ENCODE results near the gene CEACAM18. TPM values are rescaled to one million over a fixed set of nuclear protein-coding genes. Genes with fewer than 3 reads are reported as not detected.

CEACAM18 gene
- total RNA-seq, 1 donor from 2014 or later: not detected

GRCh38 chr19:51477344-51477743, 995 bp upstream of the CEACAM18 start:
- Mint-ChIP-seq H3K27ac (no peak overlapping the region), H3K36me3 (peaks cover 2% of the 10 kb centered on the region)
- TF ChIP-seq CTCF (IDR thresholded peaks at IDR 0.05; ENCODE audit: unreplicated experiment): no peak

GRCh38 chr19:51479531-51480331, 1.4 kb downstream of the CEACAM18 start:
- Mint-ChIP-seq H3K27me3 (ENCODE audit: low read depth) (no peaks in the 10 kb centered on the region), H3K36me3 (peaks cover 2% of the 10 kb centered on the region), H3K4me3 (no peak overlapping the region), H3K9me3 (peaks cover 52% of the 10 kb centered on the region), H3K27ac (no peak overlapping the region), H3K4me1 (no peaks in the 10 kb centered on the region)
- no peak for TF ChIP-seq CTCF (IDR thresholded peaks at IDR 0.05; ENCODE audit: unreplicated experiment)
- DNase-seq (ENCODE audit: low spot score in 2 of 2, unreplicated experiment in 2 of 2): no peak

More at GRCh38 chr19:51477344-51477743, 995 bp upstream of the CEACAM18 start:
- no peak overlapping the region for H3K4me3 Mint-ChIP-seq
- DNase-seq (ENCODE audit: low spot score in 2 of 2, unreplicated experiment in 2 of 2): no peak
- peaks cover 1% of the 10 kb centered on the region for H3K27me3 Mint-ChIP-seq (ENCODE audit: low read depth)
- H3K9me3 Mint-ChIP-seq: peaks cover 39% of the 10 kb centered on the region
- no peaks in the 10 kb centered on the region for H3K4me1 Mint-ChIP-seq

GRCh38 chr19:51480590-51480989, 2.3 kb downstream of the CEACAM18 start:
- H3K9me3 Mint-ChIP-seq: peaks cover 60% of the 10 kb centered on the region

GRCh38 chr19:51485960-51486660, 7.8 kb downstream of the CEACAM18 start:
- H3K27me3 Mint-ChIP-seq (ENCODE audit: low read depth): no peaks in the 10 kb centered on the region
- H3K36me3 Mint-ChIP-seq: no peaks in the 10 kb centered on the region
- peaks cover 53% of the 10 kb centered on the region for H3K9me3 Mint-ChIP-seq
- no peak overlapping the region for H3K27ac Mint-ChIP-seq
- DNase-seq (ENCODE audit: low spot score in 2 of 2, unreplicated experiment in 2 of 2): no peak
- H3K4me1 Mint-ChIP-seq: no peaks in the 10 kb centered on the region
- TF ChIP-seq CTCF (IDR thresholded peaks at IDR 0.05; ENCODE audit: unreplicated experiment): no peak
- no peak overlapping the region for H3K4me3 Mint-ChIP-seq

More at GRCh38 chr19:51480590-51480989, 2.3 kb downstream of the CEACAM18 start:
- no peaks in the 10 kb centered on the region for H3K27me3 Mint-ChIP-seq (ENCODE audit: low read depth)
- H3K36me3 Mint-ChIP-seq: peaks cover 2% of the 10 kb centered on the region
- no peak for TF ChIP-seq CTCF (IDR thresholded peaks at IDR 0.05; ENCODE audit: unreplicated experiment)
- no peak for DNase-seq (ENCODE audit: low spot score in 2 of 2, unreplicated experiment in 2 of 2)
- H3K4me1 Mint-ChIP-seq: no peaks in the 10 kb centered on the region
- H3K27ac Mint-ChIP-seq: no peak overlapping the region
- H3K4me3 Mint-ChIP-seq: no peak overlapping the region

- Mint-ChIP-seq H3K27ac (no peak overlapping the region), H3K4me1 (no peaks in the 10 kb centered on the region), H3K27me3 (ENCODE audit: low read depth) (no peaks in the 10 kb centered on the region), H3K4me3 (no peak overlapping the region), H3K9me3 (peaks cover 59% of the 10 kb centered on the region), H3K36me3 (no peaks in the 10 kb centered on the region)
- no peak for TF ChIP-seq CTCF (IDR thresholded peaks at IDR 0.05; ENCODE audit: unreplicated experiment)
- DNase-seq (ENCODE audit: low spot score in 2 of 2, unreplicated experiment in 2 of 2): no peak
Measured at GRCh38 chr19:51488491-51488890, 10.2 kb downstream of the CEACAM18 start.
